Heart right ventricle (tissue), 16 donors: ENCODE results near the gene CNTN4. TPM values are rescaled to one million over a fixed set of nuclear protein-coding genes. Genes with fewer than 3 reads are reported as not detected.

Experiments
- ATAC-seq, 8 donors: fragments of 200-7000 bp; cut with Tn5 transposase; one replicate each; pipeline ENCODE4 v1.9.1; 2020; ENCODE audit warnings: mild to moderate bottlenecking in 8 of 8, moderate library complexity in 8 of 8, moderate number of reproducible peaks in 1 of 8
- DNase-seq, 2 donors: peaks; one replicate each; pipeline ENCODE4 v3.0.0-alpha.2; 2020
- H3K27ac ChIP-seq, 10 donors: fragments of 200-600 bp; sonication (generic) in 2 of 10; one replicate each; pipeline versions ENCODE4 v1.5.0 to v1.8.0; 2020 to 2022; ENCODE audit warnings: mild to moderate bottlenecking in 3 of 10
- H3K27me3 ChIP-seq, 7 donors: fragments of 200-600 bp; one replicate each; pipeline ENCODE4 v1.8.0; 2021 to 2022; ENCODE audit warnings: mild to moderate bottlenecking in 2 of 7
- H3K36me3 ChIP-seq, 9 donors: fragments of 200-600 bp; sonication (generic) in 1 of 9; one replicate each; pipeline versions ENCODE4 v1.5.0 to v1.8.0; 2020 to 2022; ENCODE audit warnings: mild to moderate bottlenecking in 2 of 9
- H3K4me1 ChIP-seq, 9 donors: fragments of 200-600 bp; sonication (generic) in 1 of 9; one replicate each; pipeline versions ENCODE4 v1.5.0 to v1.8.0; 2020 to 2022; ENCODE audit warnings: mild to moderate bottlenecking in 4 of 9
- H3K4me3 ChIP-seq, 10 donors: fragments of 200-600 bp; sonication (generic) in 2 of 10; one replicate each; pipeline versions ENCODE4 v1.5.0 to v1.8.0; 2020 to 2022; ENCODE audit warnings: mild to moderate bottlenecking in 7 of 10, moderate library complexity in 2 of 10
- H3K9me3 ChIP-seq, 11 donors: fragments of 200-600 bp in 10 of 11; sonication (generic) in 2 of 11; one replicate each; pipeline versions ENCODE4 v1.5.0 to v1.8.0; 2013 to 2022; ENCODE audit warnings: mild to moderate bottlenecking in 2 of 11, control low read depth in 1 of 11, moderate library complexity in 1 of 11
- WGBS, 2 donors: extraction: QIAGEN DNeasy Blood & Tissue Kit; methylation state at CpG; one replicate each; pipeline ENCODE4 v1.1.7; 2013; ENCODE audit warnings: inconsistent platforms in 1 of 2; 5-methylcytosine and 5-hydroxymethylcytosine counted together
- intact Hi-C, 10 donors: fragments of 100-400 bp; cut with DNase I; formaldehyde crosslinking; loops; one replicate each; pipeline versions ENCODE4 v1.11.1 to v1.14.2; 2022
- polyA plus RNA-seq, 2 donors: library from polyadenylated mRNA; stranded (reverse); fragments of 200-250 nt; gene quantifications; one replicate each; pipeline ENCODE4 v1.2.3, GENCODE V29; 2013
- total RNA-seq, 10 donors: library from RNA; stranded (reverse); fragmentation: NEBNext Ultra II Directional in 3 of 10; extraction: Animal tissue kit (Norgen Biotek cat#: 25700) in 3 of 10; gene quantifications; one replicate each; pipeline versions ENCODE4 v1.2.1 to v1.2.4, GENCODE V29; 2021 to 2023
- TF ChIP-seq, protein P1 (sequence below), 9 donors: fragments of 200-600 bp; sonication (generic) in 2 of 9; IDR thresholded peaks; one replicate each; pipeline versions ENCODE4 v1.5.0 to v1.8.0; 2021 to 2022; ENCODE audit warnings: antibody characterized with exemption in 9 of 9, mild to moderate bottlenecking in 5 of 9, moderate library complexity in 1 of 9
- donor health status: Arrhythmogenic right ventricular cardiomyopathy.
- donor health status: ischemic (EF 13 %, LVEDD 7.1; RV severe dilation, severe dysfunction).
- donor health status: healthy with polysubstance abuse.
- donor health status: DM: no; HTN: yes; CAD: no.
- donor health status: DM: no; HTN: no; CAD: no.
- donor health status: ischemic (EF 25% LVEDD 6.9; RV normal size, moderate dysfunction).
- donor health status: ischemic (EF 25% LVEDD 5.7; RV mildly dilated, moderate dysfunction).
- donor health status: healthy.
- donor health status: DM: yes; HTN: yes; CAD: no.
- donor health status: Ischemic cardiomyopathy.
- donor health status: ischemic (EF 35%, LVEDD 5.7; RV mildly dilated, moderate dysfunction).
- donor health status: nonischemic (EF 11% LVEDD 7.7; RV severe dilation, severe dysfunction).
- donor health status: DM: yes; HTN: yes; CAD: no.
- donor health status: PGD.
- donor health status: ischemic (EF 29% LVEDD 5.4; RV normal size, mild dysfunction).
- donor health status: nonischemic (EF 23%, LVEDD 6.1; RV moderate dilation, normal function).

CNTN4 gene
- total and polyA plus RNA-seq, 12 donors, result 0.48 to 4.7 (median 2.5) TPM

DNA sequence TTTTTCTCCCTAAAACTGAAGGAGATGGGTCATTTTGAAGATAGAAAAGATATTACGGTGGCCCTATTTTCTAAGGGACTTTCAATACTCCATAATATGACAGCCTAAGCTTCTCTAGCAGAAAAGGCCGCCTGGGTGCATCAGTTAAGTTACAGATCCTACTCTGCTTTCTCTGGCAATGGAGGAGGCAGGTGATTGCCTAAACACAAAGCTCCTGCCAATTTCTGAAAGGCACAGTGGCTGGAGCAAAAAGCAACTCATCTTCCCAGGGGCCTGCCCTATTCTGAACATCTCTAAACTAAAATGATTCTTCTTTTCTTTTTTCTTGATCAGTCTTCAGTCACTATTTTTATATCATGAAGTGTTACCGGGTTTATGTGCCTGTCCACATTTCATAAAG, 276.7 kb downstream of the CNTN4 start:
- intact Hi-C loops, result no loop called here
- no peak for DNase-seq
- ATAC-seq, result no peak
- Histone ChIP-seq H3K36me3 (no peaks in the 10 kb centered on the region), H3K4me3 (no peak overlapping the region), H3K27me3 (no peaks in the 10 kb centered on the region), H3K9me3 (no peaks in the 10 kb centered on the region), H3K4me1 (no peaks in the 10 kb centered on the region), H3K27ac (no peak overlapping the region)
- TF ChIP-seq, protein P1, sequence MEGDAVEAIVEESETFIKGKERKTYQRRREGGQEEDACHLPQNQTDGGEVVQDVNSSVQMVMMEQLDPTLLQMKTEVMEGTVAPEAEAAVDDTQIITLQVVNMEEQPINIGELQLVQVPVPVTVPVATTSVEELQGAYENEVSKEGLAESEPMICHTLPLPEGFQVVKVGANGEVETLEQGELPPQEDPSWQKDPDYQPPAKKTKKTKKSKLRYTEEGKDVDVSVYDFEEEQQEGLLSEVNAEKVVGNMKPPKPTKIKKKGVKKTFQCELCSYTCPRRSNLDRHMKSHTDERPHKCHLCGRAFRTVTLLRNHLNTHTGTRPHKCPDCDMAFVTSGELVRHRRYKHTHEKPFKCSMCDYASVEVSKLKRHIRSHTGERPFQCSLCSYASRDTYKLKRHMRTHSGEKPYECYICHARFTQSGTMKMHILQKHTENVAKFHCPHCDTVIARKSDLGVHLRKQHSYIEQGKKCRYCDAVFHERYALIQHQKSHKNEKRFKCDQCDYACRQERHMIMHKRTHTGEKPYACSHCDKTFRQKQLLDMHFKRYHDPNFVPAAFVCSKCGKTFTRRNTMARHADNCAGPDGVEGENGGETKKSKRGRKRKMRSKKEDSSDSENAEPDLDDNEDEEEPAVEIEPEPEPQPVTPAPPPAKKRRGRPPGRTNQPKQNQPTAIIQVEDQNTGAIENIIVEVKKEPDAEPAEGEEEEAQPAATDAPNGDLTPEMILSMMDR (IDR thresholded peaks at IDR 0.05), result no peak
- WGBS, 2 donors, result 78 to 80% methylated on average over 3 of the region's 3 CpGs

DNA sequence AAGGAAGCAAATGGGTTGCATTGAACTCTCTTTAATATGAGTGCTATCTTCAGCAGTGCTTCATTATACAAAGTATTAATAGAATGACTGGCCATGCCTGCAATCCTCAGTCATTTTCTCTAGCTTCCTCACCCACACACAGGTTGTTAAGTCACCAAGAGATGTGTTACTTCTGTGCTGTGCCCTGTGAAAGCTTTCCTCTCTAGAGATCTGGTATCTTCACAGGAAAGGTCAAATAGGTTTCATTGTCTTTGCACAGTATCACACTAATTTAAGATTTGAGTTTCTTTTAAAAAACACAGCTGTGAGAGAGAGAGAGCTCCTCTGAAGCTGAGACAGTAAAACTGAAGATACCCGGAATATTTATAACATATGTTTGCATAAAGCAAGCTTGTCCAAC, 278.6 kb downstream of the CNTN4 start:
- H3K36me3 ChIP-seq, result no peaks in the 10 kb centered on the region
- H3K27me3 ChIP-seq, result no peaks in the 10 kb centered on the region
- no peaks in the 10 kb centered on the region for H3K9me3 ChIP-seq
- intact Hi-C loops, result no loop called here
- TF ChIP-seq, protein P1 (IDR thresholded peaks at IDR 0.05), result no peak
- H3K4me3 ChIP-seq, result no peak overlapping the region
- ATAC-seq (no peak), DNase-seq (no peak)
- 30 to 31% methylated on average over 1 of the region's 1 CpG for WGBS, 2 donors
- H3K4me1 ChIP-seq, result no peaks in the 10 kb centered on the region
- H3K27ac ChIP-seq, result no peak overlapping the region

DNA sequence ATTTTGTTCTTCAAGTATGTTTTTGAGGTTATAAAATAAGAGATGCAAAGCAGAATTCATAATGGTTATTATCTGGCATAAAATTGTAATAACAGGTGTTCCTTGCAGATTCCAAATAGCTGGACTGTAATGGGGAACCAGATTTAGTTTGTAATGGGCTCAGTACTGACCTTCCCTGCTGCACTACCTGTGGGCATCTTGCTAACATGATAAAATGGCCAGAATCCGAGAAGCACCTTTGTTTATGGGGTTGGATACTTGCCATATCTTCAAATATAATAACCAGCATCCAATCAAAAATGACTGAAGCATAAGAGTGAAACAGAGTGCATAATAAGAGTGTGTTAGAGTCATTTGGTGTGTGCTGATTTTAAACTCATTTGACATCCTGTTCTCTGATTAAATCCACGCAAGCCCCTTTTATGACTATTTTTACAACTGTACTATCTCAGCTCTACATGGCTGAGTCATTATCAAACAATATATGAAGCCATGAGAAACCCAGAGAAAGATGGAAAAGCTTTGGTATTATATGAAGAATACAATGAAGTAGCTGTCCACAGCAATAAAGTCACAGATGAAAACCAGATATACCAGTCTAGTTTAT, 292.4 kb downstream of the CNTN4 start:
- TF ChIP-seq, protein P1 (IDR thresholded peaks at IDR 0.05), result no peak

DNA sequence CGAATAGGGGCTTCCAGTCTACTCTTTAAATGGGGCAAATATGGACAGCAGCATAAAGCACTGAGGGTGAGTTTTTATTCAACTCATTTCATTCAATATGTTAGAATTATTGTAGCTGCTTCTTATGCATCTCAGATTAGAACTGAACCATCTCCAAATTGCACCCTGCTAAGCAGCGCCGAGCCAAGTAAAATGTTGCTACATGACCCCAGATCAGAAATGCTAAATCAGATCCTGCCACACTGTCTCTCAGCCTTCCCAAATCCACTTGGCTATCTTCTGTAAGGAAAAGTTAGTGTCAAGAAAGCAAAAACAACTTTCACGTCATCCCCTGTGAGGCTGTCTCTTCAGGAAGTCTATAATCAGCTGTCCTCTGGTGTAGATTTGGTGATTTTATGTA, 293.2 kb downstream of the CNTN4 start:
- intact Hi-C loops, result no loop called here
- H3K4me3 ChIP-seq, result no peak overlapping the region
- 75 to 81% methylated on average over 4 of the region's 4 CpGs for WGBS, 2 donors
- ATAC-seq (no peak), DNase-seq (no peak)
- H3K27ac ChIP-seq, result no peak overlapping the region
- no peaks in the 10 kb centered on the region for H3K27me3 ChIP-seq
- H3K9me3 ChIP-seq, result no peaks in the 10 kb centered on the region
- H3K36me3 ChIP-seq, result no peaks in the 10 kb centered on the region
- TF ChIP-seq, protein P1 (IDR thresholded peaks at IDR 0.05), result no peak
- H3K4me1 ChIP-seq, result no peaks in the 10 kb centered on the region

More for the DNA sequence above, 292.4 kb downstream of the CNTN4 start:
- Histone ChIP-seq H3K9me3 (no peaks in the 10 kb centered on the region), H3K36me3 (no peaks in the 10 kb centered on the region), H3K27me3 (no peaks in the 10 kb centered on the region), H3K27ac (no peak overlapping the region), H3K4me3 (no peak overlapping the region), H3K4me1 (no peaks in the 10 kb centered on the region)
- intact Hi-C loops, result no loop called here
- DNase-seq, result no peak
- no peak for ATAC-seq
- WGBS, 2 donors, result 45 to 60% methylated on average over 2 of the region's 2 CpGs
